Iris pigment epithelial cell (primary cell): ENCODE results near the gene PIGU.
"Not testable (repeated sequence)": the region's sequence is repeated elsewhere in the genome, so short reads cannot be mapped to it uniquely, and the experiment has no call there.

Experiments used
- DNase-seq: peaks from one replicate; pipeline ENCODE4 v3.0.0-alpha.2; 2011; ENCODE audit warnings: low read depth

PIGU gene

GRCh38 chr20:34621383-34622367 lies 55.2 kb downstream of the PIGU start:
- DNase-seq, result peak; percentile 74

- DNase-seq, result no peak
These were observed 55.9 kb downstream of the PIGU start for GRCh38 chr20:34621036-34621343.

- no peak for DNase-seq
These were observed 58.2 kb downstream of the PIGU start for GRCh38 chr20:34618676-34619075.

- not testable (repeated sequence) for DNase-seq
These were observed 60.0 kb downstream of the PIGU start for GRCh38 chr20:34616913-34617312.

- DNase-seq, result peak; percentile 67
These were observed 61.4 kb downstream of the PIGU start for GRCh38 chr20:34615477-34615876.

DNA sequence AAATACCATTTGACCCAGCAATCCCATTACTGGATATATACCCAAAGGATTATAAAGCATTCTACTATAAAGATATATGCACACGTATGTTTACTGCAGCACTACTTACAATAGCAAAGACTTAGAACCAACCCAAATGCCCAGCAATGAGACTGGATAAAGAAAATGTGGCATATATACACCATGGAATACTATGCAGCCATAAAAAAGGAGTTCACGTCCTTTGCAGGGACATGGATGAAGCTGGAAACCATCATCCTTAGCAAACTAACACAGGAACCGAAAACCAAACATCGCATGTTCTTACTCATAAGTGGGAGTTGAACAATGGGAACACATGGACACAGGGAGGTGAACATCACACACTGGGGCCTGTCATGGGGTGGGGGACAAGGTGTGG lies 64.9 kb downstream of the PIGU start:
- not testable (repeated sequence) for DNase-seq

- DNase-seq, result no peak
These were observed 69.8 kb downstream of the PIGU start for GRCh38 chr20:34607066-34607465.

DNA sequence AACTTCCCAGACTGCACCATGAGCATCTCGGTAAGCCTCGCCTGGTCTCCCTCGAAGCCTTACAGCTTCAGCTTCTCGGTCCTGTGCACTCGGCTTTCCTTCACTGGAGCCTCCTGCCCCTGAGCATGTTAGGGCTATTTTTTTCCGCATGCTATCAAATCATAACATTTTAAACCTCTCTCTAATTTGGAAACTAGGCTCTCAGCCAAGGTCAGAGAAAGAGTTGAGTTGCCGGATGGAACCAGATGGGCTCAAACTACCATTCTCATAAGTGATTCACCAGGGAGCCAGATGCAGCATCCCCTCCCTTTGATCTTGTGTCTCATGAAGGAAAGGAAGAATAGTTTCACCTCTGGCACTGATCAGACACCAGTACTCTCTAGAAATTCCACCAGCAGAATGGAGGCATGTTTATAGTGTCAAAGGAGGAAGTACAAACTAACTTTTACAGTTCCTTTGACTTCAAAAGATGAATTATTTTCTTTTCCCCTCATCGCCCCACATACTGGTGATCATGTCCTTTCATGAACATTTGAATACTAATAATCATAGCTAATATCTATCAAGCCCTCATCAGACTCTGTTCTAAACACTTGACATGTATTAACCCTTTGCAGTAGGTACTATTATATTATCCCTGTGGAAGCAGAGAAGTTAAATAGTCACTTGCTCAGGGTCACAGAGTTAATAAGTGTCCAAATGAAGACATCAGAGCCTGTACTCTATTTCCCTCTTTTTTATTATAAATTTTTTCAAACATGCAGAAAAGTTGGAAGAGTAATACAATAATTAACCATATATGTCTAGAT lies 71.7 kb downstream of the PIGU start:
- DNase-seq, result peak; percentile 88

DNA sequence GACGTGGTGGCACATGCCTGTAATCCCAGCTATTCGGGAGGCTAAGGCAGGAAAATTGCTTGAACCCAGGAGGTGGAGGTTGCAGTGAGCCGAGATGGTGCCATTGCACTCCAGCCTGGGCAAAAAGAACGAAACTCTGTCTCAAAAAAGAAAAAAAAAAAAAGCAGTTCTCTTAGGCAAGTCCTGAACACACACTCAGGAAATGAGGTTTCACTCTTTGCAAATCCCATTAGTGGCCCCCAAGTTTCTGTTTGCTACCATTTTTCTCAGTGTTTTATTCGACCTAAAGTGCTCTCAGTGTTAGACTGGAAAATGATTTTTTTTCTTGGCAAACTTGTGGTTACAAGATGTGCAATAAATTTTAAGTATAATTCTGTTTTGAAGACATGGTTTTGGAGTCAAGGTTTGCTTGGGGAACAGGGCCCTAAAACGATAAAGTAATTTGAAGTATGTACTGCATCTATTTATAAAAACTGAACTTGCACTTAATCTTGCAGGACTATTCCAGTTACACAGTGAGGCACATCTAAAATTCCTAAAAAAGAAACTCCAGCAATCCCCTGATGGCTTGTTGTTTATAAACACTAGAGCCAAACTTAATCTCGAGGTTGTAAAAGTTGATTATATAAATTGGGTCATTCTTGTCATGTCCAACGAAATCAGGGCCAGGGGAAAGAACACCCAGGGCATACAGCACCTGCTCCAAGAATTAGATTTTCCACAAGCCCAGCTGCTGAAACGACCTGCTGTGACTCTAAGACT lies 75.8 kb downstream of the PIGU start:
- DNase-seq, result no peak

- DNase-seq, result no peak
These were observed 81.3 kb downstream of the PIGU start for GRCh38 chr20:34595377-34596184.

DNA sequence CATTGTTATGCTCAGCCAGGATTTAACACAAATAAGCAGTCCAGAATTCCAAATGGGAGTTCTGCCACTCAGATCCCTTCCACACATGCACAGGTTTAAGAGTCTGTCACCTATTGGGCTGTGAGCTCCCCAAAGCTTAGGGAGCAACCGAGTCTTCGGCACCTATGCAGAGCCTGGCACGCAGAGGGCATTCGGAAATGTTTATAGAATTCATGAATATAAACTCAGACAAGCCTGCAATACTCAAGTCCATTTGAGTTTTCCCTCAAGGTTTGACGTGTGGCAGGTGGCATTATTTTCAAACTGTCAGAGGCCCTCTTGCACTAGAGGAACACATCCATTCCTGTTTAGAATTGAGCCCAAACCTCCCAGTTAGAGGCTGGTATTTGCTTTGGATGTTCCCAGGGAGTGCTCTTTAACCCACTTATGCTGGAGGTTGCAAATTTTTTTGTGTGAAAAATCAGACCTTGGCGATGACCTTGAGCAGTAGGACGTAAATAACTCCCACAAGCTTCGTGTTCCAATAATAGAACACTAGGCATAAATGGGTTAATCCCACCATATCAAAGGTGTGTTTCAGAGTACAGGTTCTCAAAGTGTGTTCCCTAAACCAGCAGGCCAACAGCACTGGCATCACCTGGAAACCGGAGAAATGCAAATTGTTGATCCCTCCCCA lies 90.3 kb downstream of the PIGU start:
- no peak for DNase-seq

GRCh38 chr20:34585019-34585418 lies 91.9 kb downstream of the PIGU start:
- DNase-seq, result no peak

GRCh38 chr20:34583544-34583943 lies 93.3 kb downstream of the PIGU start:
- no peak for DNase-seq

- DNase-seq, result no peak
These were observed 94.0 kb downstream of the PIGU start for GRCh38 chr20:34582911-34583310.

DNA sequence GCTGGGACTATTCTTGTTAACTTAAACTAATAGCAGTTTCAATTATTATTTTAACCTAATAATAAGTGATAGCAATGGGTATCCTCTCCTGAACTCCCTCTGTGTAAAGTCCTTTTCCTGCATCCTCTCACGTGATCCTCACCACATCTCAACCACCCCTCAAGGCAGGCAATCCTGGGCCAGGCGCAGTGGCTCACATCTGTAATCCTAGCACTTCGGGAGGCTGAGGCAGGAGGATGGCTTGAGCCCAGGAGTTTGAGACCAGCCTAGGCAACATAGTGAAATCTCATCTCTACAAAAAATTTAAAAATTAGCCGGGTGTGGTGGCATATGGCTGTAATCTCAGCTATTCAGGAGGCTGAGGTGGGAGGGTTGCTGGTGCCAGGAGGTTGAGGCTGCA lies 94.7 kb downstream of the PIGU start:
- DNase-seq, result no peak

DNA sequence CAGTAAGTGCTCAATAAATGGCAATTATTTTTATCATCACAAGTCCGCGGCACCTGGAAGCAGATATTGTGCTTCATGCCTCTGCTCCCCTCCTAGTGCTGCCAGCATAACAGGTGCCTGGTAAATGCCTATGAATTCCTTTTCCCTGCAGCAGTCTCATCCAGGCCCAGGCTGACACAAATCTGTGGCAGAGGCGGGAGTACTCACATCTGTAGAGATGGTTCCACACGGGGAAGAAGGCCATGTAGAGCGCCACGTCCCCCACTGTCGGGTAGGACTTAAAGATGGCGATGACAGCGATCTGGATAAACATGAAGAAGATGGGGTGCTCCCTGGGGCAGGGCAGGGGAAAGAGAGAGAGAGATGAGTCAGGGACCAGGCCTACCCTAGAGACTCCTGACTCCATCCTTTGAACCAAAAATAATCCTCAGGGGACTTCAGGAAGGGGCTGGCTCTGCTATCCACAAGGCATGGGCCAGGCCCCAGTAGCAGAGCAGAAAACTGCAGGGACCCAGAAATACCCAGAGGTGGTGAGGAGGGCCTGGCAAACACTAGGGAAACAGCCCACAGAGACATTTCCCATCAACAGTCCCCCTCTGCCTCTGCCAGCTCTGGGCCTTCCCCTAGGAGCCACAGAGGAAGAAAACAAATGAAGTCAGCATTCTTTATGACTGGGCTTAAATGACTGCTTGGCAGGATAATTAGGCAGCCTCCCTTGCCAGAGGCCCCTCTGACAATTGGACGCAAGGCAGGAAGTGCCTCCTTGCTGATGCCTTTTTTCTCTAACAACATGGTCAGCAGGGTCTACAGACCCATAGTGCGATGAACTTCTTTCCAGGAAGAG lies 95.3 kb downstream of the PIGU start:
- peak; percentile 66 for DNase-seq

DNA sequence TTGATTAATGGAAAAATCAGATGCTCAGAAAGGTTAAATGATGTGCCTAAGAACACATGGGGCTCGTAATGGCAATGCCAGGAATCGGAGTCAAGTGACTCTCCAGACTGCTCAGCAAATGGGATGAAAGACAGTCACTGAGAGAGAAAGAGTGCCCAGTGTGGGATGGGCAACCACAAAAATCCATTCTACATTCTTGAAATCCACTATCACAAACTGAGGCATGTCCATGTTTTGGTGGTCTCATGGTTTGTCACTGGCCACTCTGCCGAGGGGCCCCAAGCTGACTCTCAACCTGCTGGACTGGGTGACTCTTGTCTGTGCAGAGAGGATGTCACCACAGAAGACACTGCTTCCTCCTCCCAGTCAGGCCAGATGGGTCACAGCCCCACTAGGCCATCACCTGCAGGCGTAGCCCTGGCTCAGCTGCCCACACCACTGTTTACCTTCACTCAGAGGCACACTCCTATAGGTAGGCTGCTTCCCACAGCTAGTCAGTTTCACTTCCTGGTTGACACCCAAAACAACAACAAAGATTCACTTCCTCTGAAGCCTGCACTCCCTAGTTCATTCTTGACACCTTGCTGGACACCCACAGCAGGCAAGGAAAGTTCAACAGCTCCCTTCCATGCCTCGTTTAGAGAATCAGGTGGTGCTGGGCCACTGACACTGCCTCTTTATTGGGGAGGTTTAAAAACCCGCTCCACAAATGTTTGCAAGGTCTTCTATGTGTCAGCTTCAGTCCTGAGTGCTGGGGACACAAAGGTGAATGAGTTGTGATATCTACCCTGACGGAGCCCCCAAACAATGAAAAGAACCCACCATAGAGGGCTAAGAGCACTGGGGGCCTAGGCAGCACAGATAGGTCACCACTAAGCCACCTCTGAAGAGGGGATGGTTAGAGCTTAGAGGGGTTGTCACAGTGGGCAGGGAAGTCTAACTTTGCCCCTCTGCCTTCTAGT lies 96.6 kb downstream of the PIGU start:
- DNase-seq, result no peak

GRCh38 chr20:34579191-34579978 lies 97.5 kb downstream of the PIGU start:
- DNase-seq, result peak; percentile 78
